ENCODE measurements around the gene RASL12.

Gene RASL12

GRCh38 chr15:65072617-65073016 lies 4.8 kb upstream of the RASL12 start:
- no peaks in the 10 kb centered on the region for H3K36me3 Mint-ChIP-seq (ENCODE audit: low read depth)
- no peaks in the 10 kb centered on the region for H3K9me3 Mint-ChIP-seq
- H3K4me3 Mint-ChIP-seq: no peak overlapping the region
- peaks cover 24% of the 10 kb centered on the region for H3K27me3 Mint-ChIP-seq (ENCODE audit: low read depth)
- no peak overlapping the region for H3K27ac Mint-ChIP-seq
- H3K4me1 Mint-ChIP-seq (ENCODE audit: low read depth): peaks cover under 1% of the 10 kb centered on the region

DNA sequence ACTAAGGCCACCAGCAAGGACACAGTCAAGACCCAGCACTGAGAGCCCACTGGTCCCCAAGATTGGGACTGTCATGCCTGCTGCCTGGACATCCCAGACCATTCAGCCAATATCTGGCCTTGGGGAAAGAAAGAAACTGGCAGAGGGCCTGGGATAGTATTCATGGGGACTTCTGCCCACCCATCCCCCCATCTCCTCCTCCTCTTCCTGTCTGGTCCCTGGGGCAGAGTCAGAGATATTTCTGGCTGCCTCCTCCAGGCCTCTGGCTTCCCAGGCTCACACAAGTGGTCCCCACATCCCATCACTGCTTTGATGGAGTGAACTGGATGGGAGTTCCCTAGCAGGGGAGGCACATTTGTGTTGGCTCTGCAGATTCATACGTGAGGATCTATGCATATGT lies 4.2 kb upstream of the RASL12 start:
- Mint-ChIP-seq H3K36me3 (ENCODE audit: low read depth) (no peaks in the 10 kb centered on the region), H3K27me3 (ENCODE audit: low read depth) (peaks cover 29% of the 10 kb centered on the region), H3K27ac (no peak overlapping the region), H3K4me1 (ENCODE audit: low read depth) (peaks cover 2% of the 10 kb centered on the region), H3K9me3 (no peaks in the 10 kb centered on the region), H3K4me3 (no peak overlapping the region)

- Mint-ChIP-seq H3K27me3 (ENCODE audit: low read depth) (peaks cover 33% of the 10 kb centered on the region), H3K9me3 (no peaks in the 10 kb centered on the region), H3K4me1 (ENCODE audit: low read depth) (peaks cover 2% of the 10 kb centered on the region), H3K27ac (no peak overlapping the region), H3K36me3 (ENCODE audit: low read depth) (no peaks in the 10 kb centered on the region), H3K4me3 (no peak overlapping the region)
These were observed 3.6 kb upstream of the RASL12 start for GRCh38 chr15:65071381-65071811.

DNA sequence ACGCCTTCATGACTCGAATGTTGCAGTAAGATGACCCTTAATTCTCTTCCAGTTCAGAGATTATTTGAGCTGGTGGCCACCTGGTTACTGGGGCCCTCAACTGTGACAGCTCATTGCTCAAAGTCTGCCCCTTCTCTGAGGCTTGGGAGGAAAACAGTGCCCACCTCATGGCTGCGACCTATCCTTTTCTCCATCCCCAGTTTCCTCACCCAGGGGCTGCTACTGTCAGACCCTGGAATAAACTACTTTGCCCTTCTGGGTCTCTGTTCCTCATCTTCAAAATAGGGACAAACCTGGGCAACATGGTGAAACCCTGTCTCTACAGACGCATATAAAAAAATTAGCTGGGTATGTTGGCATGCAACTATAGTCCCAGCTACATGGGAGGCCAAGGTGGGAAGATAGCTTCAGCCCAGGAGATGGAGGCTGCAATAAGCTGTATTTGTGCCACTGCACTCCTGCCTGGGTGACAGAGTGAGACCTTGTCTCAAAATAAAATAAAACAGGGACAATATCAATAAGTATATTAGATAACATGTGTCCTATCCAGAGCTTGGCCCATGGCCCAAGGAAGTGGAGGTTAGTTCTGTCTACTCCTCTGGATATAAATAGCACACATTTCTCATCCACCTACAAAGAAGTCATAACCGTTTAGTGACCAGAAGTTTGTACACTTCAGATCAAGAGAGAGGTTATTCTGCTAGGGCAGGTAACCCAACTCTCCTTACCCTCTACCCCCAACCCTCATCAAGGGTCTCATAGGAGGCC lies 2.2 kb upstream of the RASL12 start:
- no peak overlapping the region for H3K27ac Mint-ChIP-seq
- no peaks in the 10 kb centered on the region for H3K36me3 Mint-ChIP-seq (ENCODE audit: low read depth)
- peaks cover 2% of the 10 kb centered on the region for H3K4me1 Mint-ChIP-seq (ENCODE audit: low read depth)
- H3K9me3 Mint-ChIP-seq: no peaks in the 10 kb centered on the region
- H3K27me3 Mint-ChIP-seq (ENCODE audit: low read depth): peaks cover 43% of the 10 kb centered on the region
- no peak overlapping the region for H3K4me3 Mint-ChIP-seq

DNA sequence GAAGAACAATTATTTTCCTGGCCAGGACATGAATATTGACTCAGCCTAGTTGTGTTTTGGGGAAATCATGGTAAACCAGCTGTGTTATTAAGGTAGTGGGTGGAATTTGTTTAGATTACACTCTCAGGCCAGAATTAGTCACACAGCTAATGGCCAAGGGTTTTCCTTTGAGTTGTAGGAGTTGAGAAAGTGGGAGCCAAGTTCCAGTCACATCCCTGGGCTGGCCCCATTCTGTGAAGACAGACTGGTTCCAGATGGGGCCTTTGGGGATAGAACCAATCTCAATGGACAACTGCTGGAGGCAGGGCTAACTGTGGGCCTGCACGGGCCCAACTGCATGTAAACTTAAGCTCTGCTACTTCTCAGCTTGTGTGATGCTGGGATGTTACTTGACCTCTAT lies 1.4 kb upstream of the RASL12 start:
- Mint-ChIP-seq H3K36me3 (ENCODE audit: low read depth) (no peaks in the 10 kb centered on the region), H3K27me3 (ENCODE audit: low read depth) (peaks cover 43% of the 10 kb centered on the region), H3K27ac (no peak overlapping the region), H3K9me3 (no peaks in the 10 kb centered on the region), H3K4me3 (no peak overlapping the region), H3K4me1 (ENCODE audit: low read depth) (peaks cover 2% of the 10 kb centered on the region)

- no peak overlapping the region for H3K27ac Mint-ChIP-seq
- peaks cover 2% of the 10 kb centered on the region for H3K4me1 Mint-ChIP-seq (ENCODE audit: low read depth)
- H3K36me3 Mint-ChIP-seq (ENCODE audit: low read depth): no peaks in the 10 kb centered on the region
- no peak overlapping the region for H3K4me3 Mint-ChIP-seq
- no peaks in the 10 kb centered on the region for H3K9me3 Mint-ChIP-seq
- peaks cover 43% of the 10 kb centered on the region for H3K27me3 Mint-ChIP-seq (ENCODE audit: low read depth)
These were observed 605 bp upstream of the RASL12 start for GRCh38 chr15:65068403-65068788.

GRCh38 chr15:65067317-65067644 lies 510 bp downstream of the RASL12 start:
- H3K27ac Mint-ChIP-seq: no peak overlapping the region
- H3K9me3 Mint-ChIP-seq: no peaks in the 10 kb centered on the region
- peaks cover 43% of the 10 kb centered on the region for H3K27me3 Mint-ChIP-seq (ENCODE audit: low read depth)
- H3K4me3 Mint-ChIP-seq: no peak overlapping the region
- H3K4me1 Mint-ChIP-seq (ENCODE audit: low read depth): peaks cover 2% of the 10 kb centered on the region
- H3K36me3 Mint-ChIP-seq (ENCODE audit: low read depth): no peaks in the 10 kb centered on the region

GRCh38 chr15:65066635-65067316 lies 1.0 kb downstream of the RASL12 start:
- Mint-ChIP-seq H3K4me3 (no peak overlapping the region), H3K27ac (no peak overlapping the region), H3K36me3 (ENCODE audit: low read depth) (no peaks in the 10 kb centered on the region), H3K9me3 (no peaks in the 10 kb centered on the region), H3K27me3 (ENCODE audit: low read depth) (peaks cover 43% of the 10 kb centered on the region), H3K4me1 (ENCODE audit: low read depth) (peaks cover 2% of the 10 kb centered on the region)

- Mint-ChIP-seq H3K27ac (no peak overlapping the region), H3K4me3 (no peak overlapping the region), H3K9me3 (no peaks in the 10 kb centered on the region), H3K36me3 (ENCODE audit: low read depth) (no peaks in the 10 kb centered on the region), H3K27me3 (ENCODE audit: low read depth) (peaks cover 44% of the 10 kb centered on the region), H3K4me1 (ENCODE audit: low read depth) (peaks cover 2% of the 10 kb centered on the region)
These were observed 1.7 kb downstream of the RASL12 start for GRCh38 chr15:65066001-65066634.

DNA sequence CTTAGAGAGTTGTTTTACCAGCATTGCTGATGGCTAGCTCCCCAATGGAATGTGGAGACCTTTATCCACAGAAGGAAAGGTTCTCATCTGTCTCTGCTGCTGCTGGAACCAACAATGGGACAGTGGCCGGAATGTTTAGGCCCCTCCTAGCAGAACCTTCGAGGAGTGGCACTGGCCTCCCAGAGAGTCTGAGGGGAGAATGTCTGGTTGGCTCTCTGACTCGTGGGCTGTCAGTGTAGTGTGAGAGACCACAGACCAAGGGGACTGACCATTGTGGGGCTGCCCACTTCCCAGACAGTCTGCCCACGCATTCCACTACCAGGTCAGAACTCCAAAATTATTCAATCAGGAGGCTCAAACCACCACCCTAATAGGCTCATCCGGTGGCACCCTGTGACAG lies 5.1 kb downstream of the RASL12 start:
- H3K27ac Mint-ChIP-seq: no peak overlapping the region
- peaks cover 32% of the 10 kb centered on the region for H3K27me3 Mint-ChIP-seq (ENCODE audit: low read depth)
- no peaks in the 10 kb centered on the region for H3K36me3 Mint-ChIP-seq (ENCODE audit: low read depth)
- no peaks in the 10 kb centered on the region for H3K9me3 Mint-ChIP-seq
- H3K4me3 Mint-ChIP-seq: no peak overlapping the region
- peaks cover 2% of the 10 kb centered on the region for H3K4me1 Mint-ChIP-seq (ENCODE audit: low read depth)

GRCh38 chr15:65062061-65062460 lies 5.7 kb downstream of the RASL12 start:
- H3K4me1 Mint-ChIP-seq (ENCODE audit: low read depth): no peaks in the 10 kb centered on the region
- H3K36me3 Mint-ChIP-seq (ENCODE audit: low read depth): no peaks in the 10 kb centered on the region
- no peak overlapping the region for H3K27ac Mint-ChIP-seq
- no peaks in the 10 kb centered on the region for H3K9me3 Mint-ChIP-seq
- H3K4me3 Mint-ChIP-seq: no peak overlapping the region
- H3K27me3 Mint-ChIP-seq (ENCODE audit: low read depth): peaks cover 28% of the 10 kb centered on the region

DNA sequence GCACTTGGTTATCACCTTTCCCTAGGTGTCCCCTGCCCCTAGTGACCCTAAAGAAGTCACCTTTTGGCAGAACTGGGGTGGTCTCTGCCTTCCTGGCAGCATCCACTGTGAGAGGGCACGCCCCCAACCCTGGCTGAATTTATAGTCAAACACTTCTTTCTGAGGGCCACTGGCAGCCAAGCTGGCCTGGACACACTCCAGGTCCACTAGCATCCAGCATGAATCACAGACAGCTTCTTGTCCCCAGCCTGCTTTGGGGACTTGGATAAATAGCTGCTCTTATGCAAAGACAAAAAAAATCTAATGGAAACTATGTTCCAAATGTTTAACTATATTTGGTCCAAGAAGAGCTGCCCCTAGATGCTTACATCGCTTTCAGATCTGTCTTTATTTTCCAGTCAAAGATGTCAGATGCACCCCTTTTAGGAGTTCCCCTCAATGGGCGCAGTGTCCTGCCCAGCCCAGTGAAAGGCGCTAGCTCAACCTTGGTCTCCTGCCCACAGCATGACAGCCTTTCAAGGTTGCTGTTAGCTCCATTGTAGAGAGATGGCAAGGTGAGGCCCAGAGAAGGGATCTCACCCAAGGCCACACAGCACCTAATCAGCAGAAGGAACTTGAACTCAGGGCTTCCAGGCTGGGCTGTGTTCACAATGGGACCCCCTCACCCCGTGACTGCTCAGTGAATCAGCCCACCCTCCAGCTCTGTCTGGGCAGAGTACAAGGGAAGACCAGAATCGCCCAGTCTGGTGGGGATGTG lies 7.0 kb downstream of the RASL12 start:
- Mint-ChIP-seq H3K27ac (no peak overlapping the region), H3K36me3 (ENCODE audit: low read depth) (no peaks in the 10 kb centered on the region), H3K4me1 (ENCODE audit: low read depth) (peaks cover under 1% of the 10 kb centered on the region), H3K9me3 (no peaks in the 10 kb centered on the region), H3K27me3 (ENCODE audit: low read depth) (peaks cover 15% of the 10 kb centered on the region), H3K4me3 (no peak overlapping the region)

GRCh38 chr15:65059931-65060596 lies 7.7 kb downstream of the RASL12 start:
- H3K9me3 Mint-ChIP-seq: no peaks in the 10 kb centered on the region
- no peaks in the 10 kb centered on the region for H3K36me3 Mint-ChIP-seq (ENCODE audit: low read depth)
- no peak overlapping the region for H3K27ac Mint-ChIP-seq
- H3K27me3 Mint-ChIP-seq (ENCODE audit: low read depth): peaks cover 8% of the 10 kb centered on the region
- H3K4me3 Mint-ChIP-seq: no peak overlapping the region
- H3K4me1 Mint-ChIP-seq (ENCODE audit: low read depth): peaks cover 5% of the 10 kb centered on the region

DNA sequence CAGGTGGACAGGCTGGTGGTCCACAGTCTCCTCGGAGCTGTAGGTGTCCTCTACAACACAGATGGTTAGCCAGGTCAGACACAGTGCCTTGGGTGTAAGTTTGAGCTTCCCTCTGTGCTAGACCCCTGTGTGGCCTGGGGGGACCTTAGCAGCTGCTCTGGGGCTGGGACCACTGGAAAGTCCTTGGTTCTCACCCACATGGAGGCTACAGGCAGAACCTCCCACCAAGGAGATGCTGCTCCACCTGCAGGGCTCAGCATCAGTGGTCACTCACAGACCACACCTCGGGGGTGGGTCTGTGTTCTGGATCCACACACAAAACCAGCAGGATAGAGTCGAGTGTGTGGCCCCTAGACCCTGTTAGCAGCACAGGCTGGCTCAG lies 8.4 kb downstream of the RASL12 start:
- peaks cover 5% of the 10 kb centered on the region for H3K4me1 Mint-ChIP-seq (ENCODE audit: low read depth)
- H3K27me3 Mint-ChIP-seq (ENCODE audit: low read depth): peaks cover 8% of the 10 kb centered on the region
- H3K27ac Mint-ChIP-seq: no peak overlapping the region
- no peak overlapping the region for H3K4me3 Mint-ChIP-seq
- H3K36me3 Mint-ChIP-seq (ENCODE audit: low read depth): no peaks in the 10 kb centered on the region
- H3K9me3 Mint-ChIP-seq: no peaks in the 10 kb centered on the region
